Dermis lymphatic vessel endothelial cell (primary cell): ENCODE results near the gene MRPL3. TPM values are rescaled to one million over a fixed set of nuclear protein-coding genes. Genes with fewer than 3 reads are reported as not detected.

Experiments
- total RNA-seq: library from RNA; depleted of rRNA; stranded (reverse); fragments of >200 nt; gene quantifications from 2 replicates; pipeline ENCODE4 v1.2.1, GENCODE V29; 2014

The MRPL3 gene
- total RNA-seq = 41.8 and 71.9 TPM in 2 replicates

DNA sequence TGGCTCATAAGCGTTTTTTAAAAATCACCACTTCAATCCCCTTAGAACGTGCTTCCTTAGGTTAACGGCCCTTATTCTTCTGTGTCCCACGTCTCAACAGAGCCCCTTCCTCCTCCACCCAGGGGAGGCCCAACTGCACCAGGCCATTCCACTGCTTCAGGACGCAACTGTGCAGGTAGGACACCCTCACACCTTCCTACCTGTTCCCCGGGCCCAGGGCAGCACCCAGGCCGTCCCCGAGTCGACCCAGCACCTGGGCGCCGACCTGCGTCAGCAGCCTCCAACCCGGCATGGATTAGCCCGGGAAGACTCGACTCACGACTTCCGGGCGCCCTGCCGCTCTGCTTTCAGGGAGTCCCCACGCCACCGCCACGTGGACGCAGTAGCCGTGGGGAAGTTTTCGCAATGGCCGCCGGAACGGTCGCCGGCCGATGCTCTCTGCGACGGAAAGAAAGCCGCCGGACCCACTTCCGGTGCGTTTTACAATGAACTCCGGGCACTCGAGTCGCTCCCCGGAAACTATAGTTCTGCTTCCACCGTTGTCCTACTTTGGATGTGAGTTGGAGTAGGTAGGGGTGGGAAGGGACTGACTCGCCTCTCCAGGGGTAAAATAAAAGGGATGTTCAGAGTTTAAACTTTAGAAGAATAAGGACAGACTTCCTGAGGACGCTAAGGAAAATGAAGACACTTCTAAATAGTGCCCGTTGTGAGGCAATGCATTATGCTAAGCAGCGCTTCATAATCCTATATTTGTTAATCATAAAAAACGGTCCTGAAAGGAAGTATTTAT is at the start of gene MRPL3:
Gene MRPL3, minus strand, starts transcription at position 442 of the 790 bp plus-strand sequence. Its CDS starts 150 bp downstream, at position 292.

Other genes starting within 250 kb of the MRPL3 start
- 11.9 and 17.9 TPM in 2 replicates for gene NUDT16, start 121.2 kb downstream of the MRPL3 start, total RNA-seq